A549 (cell line): Measurements from ENCODE around the gene EPB41L5.

ENCODE experiments used
- CEBPB ChIP-seq, 2 experiments: fragments of >200 bp in 1 of 2; sonication (Bioruptor Twin) in 1 of 2; formaldehyde crosslinking in 1 of 2; IDR thresholded peaks; 2 replicates each; pipeline ENCODE4 v1.6.1; 2012 to 2016
- CHD4 ChIP-seq: fragments of 200-600 bp; sonication (generic); IDR thresholded peaks from 2 replicates; pipeline ENCODE4 v1.6.1; 2016; ENCODE audit warnings: antibody characterized with exemption, mild to moderate bottlenecking, borderline replicate concordance
- CTCF ChIP-seq: fragments of >200 bp; sonication (Bioruptor Twin); formaldehyde crosslinking; IDR thresholded peaks from 3 replicates; pipeline ENCODE4 v1.5.1; 2016
- ELK1 ChIP-seq: fragments of 150-350 bp; IDR thresholded peaks from 2 replicates; pipeline ENCODE4 v1.6.1; 2014; ENCODE audit warnings: low read depth, mild to moderate bottlenecking, low read length
- HOXB13 ChIP-seq: fragments of 250-450 bp; sonication (Bioruptor Pico); IDR thresholded peaks from 2 replicates; pipeline ENCODE4 v1.5.0; 2020; ENCODE audit warnings: low read depth, mild to moderate bottlenecking, moderate library complexity
- POLR2A ChIP-seq: IDR thresholded peaks from 2 replicates; pipeline ENCODE4 v1.6.1; 2012; ENCODE audit warnings: mild to moderate bottlenecking, low read length
- RCOR1 ChIP-seq: fragments of 150-350 bp; IDR thresholded peaks from 2 replicates; pipeline ENCODE4 v1.6.1; 2014; ENCODE audit warnings: antibody characterized with exemption, low read length, low read depth

DNA sequence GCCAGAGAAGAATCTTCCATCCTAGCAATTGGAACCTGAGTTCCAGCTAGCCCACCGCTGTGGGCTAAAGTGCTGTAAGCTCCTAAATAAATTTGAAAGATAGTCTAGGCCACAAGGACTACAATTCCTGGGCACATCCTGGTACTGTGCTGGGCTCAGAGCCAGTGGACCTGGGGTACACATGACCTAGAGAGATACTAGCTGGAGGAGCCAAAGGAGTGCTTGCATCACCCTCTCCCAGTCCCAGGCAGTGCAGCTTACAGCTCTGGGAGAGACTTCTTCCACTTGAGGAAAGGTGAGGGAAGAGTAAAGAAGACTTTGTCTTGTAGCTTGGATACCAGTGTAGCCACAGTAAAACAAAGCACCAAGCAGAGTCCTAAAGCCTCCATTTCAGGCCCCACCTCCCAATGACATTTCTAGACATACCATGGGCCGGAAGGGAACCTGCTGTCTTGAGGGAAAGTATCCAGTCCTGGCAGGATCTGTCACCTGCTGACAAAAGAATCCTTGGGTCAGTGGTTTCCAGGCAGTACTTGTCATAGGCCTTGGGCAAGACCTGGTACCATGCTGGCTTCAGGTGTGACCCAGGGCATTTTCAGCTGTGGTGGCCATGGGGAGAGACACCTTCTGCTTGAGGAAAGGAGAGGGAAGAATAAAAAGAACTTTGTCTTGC is 120.8 kb downstream of the EPB41L5 start:
- no peak for TF ChIP-seq CTCF
- TF ChIP-seq CHD4, result no peak
- no peak for TF ChIP-seq POLR2A
- TF ChIP-seq CEBPB (IDR thresholded peaks at IDR 0.05), result no peak
- TF ChIP-seq RCOR1, result no peak
- no peak for TF ChIP-seq HOXB13 (CRISPR knock-in tag)
- TF ChIP-seq ELK1, result no peak
